Thyroid gland (tissue), 4 donors: ENCODE results near the gene ZNF438.

Source experiments
- POLR2A ChIP-seq, 2 donors: fragments of 450-650 bp; IDR thresholded peaks; one replicate each; pipeline ENCODE4 v1.6.1; 2017; ENCODE audit warnings: antibody characterized with exemption in 2 of 2, mild to moderate bottlenecking in 2 of 2, moderate library complexity in 1 of 2
- TF ChIP-seq, protein P1 (sequence below), 6 experiments: fragments of 200-600 bp in 3 of 6; fragments of 450-650 bp in 3 of 6; sonication (generic) in 3 of 6; IDR thresholded peaks; one replicate each; pipeline ENCODE4 v1.5.1; 2016 to 2019; ENCODE audit warnings: antibody characterized with exemption in 6 of 6, mild to moderate bottlenecking in 2 of 6, inconsistent platforms in 1 of 6, moderate library complexity in 1 of 6

DNA sequence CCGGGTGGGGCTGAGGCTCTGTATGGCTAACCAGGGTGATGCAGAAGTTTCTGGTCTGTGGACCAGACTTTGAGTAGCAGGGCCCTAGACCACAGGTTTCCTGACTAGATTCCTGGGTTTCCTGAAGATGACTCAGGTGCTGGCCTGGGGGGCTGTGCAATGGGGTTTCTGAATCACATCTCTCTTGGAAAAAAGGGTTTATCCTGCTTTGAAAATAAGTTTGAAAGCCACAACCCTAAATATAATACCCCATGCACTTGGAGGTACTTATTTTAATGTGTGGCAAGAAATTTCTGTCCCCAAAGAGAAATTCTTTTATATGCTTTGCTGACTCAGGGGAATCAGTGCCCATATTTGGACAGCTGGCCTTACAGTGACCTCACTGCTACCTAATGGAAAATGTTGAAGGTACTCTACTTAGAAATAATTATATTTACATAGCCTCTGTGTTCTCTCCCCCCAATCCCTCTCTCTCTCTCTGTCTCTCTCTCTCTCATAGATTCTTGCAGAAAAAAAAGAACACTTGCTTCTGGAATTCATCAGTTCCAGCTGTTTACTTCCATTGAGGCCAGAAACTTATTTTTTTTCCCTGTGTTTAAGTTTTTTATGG is 217.7 kb downstream of the ZNF438 start:
- TF ChIP-seq, protein P1, sequence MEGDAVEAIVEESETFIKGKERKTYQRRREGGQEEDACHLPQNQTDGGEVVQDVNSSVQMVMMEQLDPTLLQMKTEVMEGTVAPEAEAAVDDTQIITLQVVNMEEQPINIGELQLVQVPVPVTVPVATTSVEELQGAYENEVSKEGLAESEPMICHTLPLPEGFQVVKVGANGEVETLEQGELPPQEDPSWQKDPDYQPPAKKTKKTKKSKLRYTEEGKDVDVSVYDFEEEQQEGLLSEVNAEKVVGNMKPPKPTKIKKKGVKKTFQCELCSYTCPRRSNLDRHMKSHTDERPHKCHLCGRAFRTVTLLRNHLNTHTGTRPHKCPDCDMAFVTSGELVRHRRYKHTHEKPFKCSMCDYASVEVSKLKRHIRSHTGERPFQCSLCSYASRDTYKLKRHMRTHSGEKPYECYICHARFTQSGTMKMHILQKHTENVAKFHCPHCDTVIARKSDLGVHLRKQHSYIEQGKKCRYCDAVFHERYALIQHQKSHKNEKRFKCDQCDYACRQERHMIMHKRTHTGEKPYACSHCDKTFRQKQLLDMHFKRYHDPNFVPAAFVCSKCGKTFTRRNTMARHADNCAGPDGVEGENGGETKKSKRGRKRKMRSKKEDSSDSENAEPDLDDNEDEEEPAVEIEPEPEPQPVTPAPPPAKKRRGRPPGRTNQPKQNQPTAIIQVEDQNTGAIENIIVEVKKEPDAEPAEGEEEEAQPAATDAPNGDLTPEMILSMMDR (IDR thresholded peaks at IDR 0.05): no peak
- peak in 1 of 2 donors; percentile 39 for TF ChIP-seq POLR2A (IDR thresholded peaks at IDR 0.05)
